H1 (cell line): ENCODE measurements around the gene MAP2K5. TPM values are rescaled to one million over a fixed set of nuclear protein-coding genes. Genes with fewer than 3 reads are reported as not detected.
"Not testable (repeated sequence)": the region's sequence is repeated elsewhere in the genome, so short reads cannot be mapped to it uniquely, and the experiment has no call there.

Source experiments
- CTCF ChIA-PET: fragments of 300-600 bp; sonication (Branson Sonifier 250); formaldehyde crosslinking; loops from one replicate; lab custom pipeline; 2021; ENCODE audit not compliant: partially characterized antibody; lab: Charles Lee
- POLR2A ChIA-PET: fragments of 300-600 bp; sonication (Branson Sonifier 250); formaldehyde crosslinking; loops from one replicate; lab custom pipeline; 2021; ENCODE audit warnings: inconsistent platforms; ENCODE audit not compliant: partially characterized antibody; lab: Charles Lee
- DNase-seq, 2 experiments: peaks; one replicate each; pipeline versions ENCODE4 v3.0.0 to v3.0.0-alpha.2; 2010 to 2022; ENCODE audit warnings: low spot score in 2 of 2, low read depth in 1 of 2, mixed read lengths in 1 of 2
- FAIRE-seq: peaks from 2 replicates; lab custom pipeline; 2011; peaks lifted over from hg19 to GRCh38; lab: Jason Lieb, UNC
- H2AFZ ChIP-seq: 2 replicates; pipeline ENCODE4 v1.8.1; 2012; ENCODE audit warnings: low read length, inconsistent platforms
- H2AK5ac ChIP-seq: 2 replicates; pipeline ENCODE4 v1.6.1; 2013; ENCODE audit warnings: low read depth, low read length
- H2BK120ac ChIP-seq: replicated peaks from 2 replicates; pipeline ENCODE3; 2013; ENCODE audit warnings: low read depth, low read length, inconsistent platforms
- H2BK12ac ChIP-seq: 2 replicates; pipeline ENCODE4 v1.6.1; 2013; ENCODE audit warnings: low read depth, low read length
- H2BK15ac ChIP-seq: 2 replicates; pipeline ENCODE4 v1.6.1; 2013; ENCODE audit warnings: low read length
- H2BK20ac ChIP-seq: 2 replicates; pipeline ENCODE4 v1.6.1; 2013; ENCODE audit warnings: low read length
- H2BK5ac ChIP-seq: 2 replicates; pipeline ENCODE4 v1.6.1; 2013; ENCODE audit warnings: low read depth, low read length
- H3K14ac ChIP-seq: 2 replicates; pipeline ENCODE4 v1.6.1; 2013; ENCODE audit warnings: inconsistent platforms; ENCODE audit not compliant: insufficient read length
- H3K18ac ChIP-seq: 2 replicates; pipeline ENCODE4 v1.6.1; 2013; ENCODE audit warnings: low read length; ENCODE audit errors: extremely low read depth
- H3K23ac ChIP-seq: 2 replicates; pipeline ENCODE4 v1.6.1; 2013; ENCODE audit warnings: inconsistent platforms; ENCODE audit not compliant: insufficient read length
- H3K23me2 ChIP-seq: 2 replicates; pipeline ENCODE4 v1.6.1; 2013; ENCODE audit warnings: low read depth, low read length
- H3K27ac ChIP-seq: 2 replicates; pipeline ENCODE4 v1.6.1; 2011; ENCODE audit warnings: low read depth, low read length, inconsistent platforms
- H3K27me3 ChIP-seq, 4 experiments: replicated peaks in 1 of 4; 1 replicate in 1 of 4; 2 replicates in 3 of 4; pipeline versions ENCODE4 v1.6.1 to v1.8.1; 2011 to 2013; ENCODE audit warnings: low read length in 3 of 4, mild to moderate bottlenecking in 3 of 4, inconsistent platforms in 2 of 4, mixed read lengths in 2 of 4, moderate library complexity in 1 of 4; ENCODE audit not compliant: control insufficient read depth in 3 of 4, insufficient read depth in 3 of 4; ENCODE audit errors: extremely low read depth in 1 of 4
- H3K36me3 ChIP-seq, 4 experiments: 2 replicates each; pipeline versions ENCODE4 v1.6.1 to v1.8.1; 2011 to 2013; ENCODE audit warnings: mild to moderate bottlenecking in 4 of 4, low read length in 3 of 4, moderate library complexity in 2 of 4, control low read depth in 1 of 4, inconsistent platforms in 1 of 4; ENCODE audit not compliant: insufficient read depth in 4 of 4, control insufficient read depth in 2 of 4
- H3K4ac ChIP-seq: replicated peaks from 2 replicates; pipeline ENCODE3; 2013; ENCODE audit warnings: low read length, low read depth, mixed read lengths, inconsistent platforms; ENCODE audit not compliant: insufficient read length
- H3K4me1 ChIP-seq, 4 experiments: replicated peaks in 1 of 4; 1 replicate in 1 of 4; 2 replicates in 3 of 4; pipeline versions ENCODE4 v1.6.1 to v1.8.1; 2011 to 2013; ENCODE audit warnings: low read length in 3 of 4, inconsistent platforms in 2 of 4, mixed read lengths in 1 of 4; ENCODE audit not compliant: insufficient read depth in 4 of 4, control insufficient read depth in 3 of 4
- H3K4me2 ChIP-seq, 2 experiments: 2 replicates each; pipeline versions ENCODE4 v1.6.1 to v1.8.1; 2011 to 2013; ENCODE audit warnings: low read depth in 2 of 2, low read length in 2 of 2, control low read depth in 1 of 2, inconsistent platforms in 1 of 2, mild to moderate bottlenecking in 1 of 2; ENCODE audit not compliant: insufficient read depth in 1 of 2
- H3K4me3 ChIP-seq, 4 experiments: fragments of 200-600, 300-600 bp in 1 of 4; sonication (generic), shearing (Covaris generic), sonication (Bioruptor Twin) in 1 of 4; 2 replicates each; pipeline versions ENCODE4 v1.5.1 to v1.8.1; 2011 to 2016; ENCODE audit warnings: low read length in 4 of 4, low read depth in 3 of 4, control low read depth in 2 of 4, inconsistent platforms in 2 of 4, mild to moderate bottlenecking in 2 of 4, mixed read lengths in 1 of 4, moderate library complexity in 1 of 4; ENCODE audit not compliant: insufficient read depth in 2 of 4; ENCODE audit errors: extremely low read depth in 1 of 4
- H3K56ac ChIP-seq: replicated peaks from 2 replicates; pipeline ENCODE3; 2013; ENCODE audit warnings: low read depth, mild to moderate bottlenecking, mixed read lengths, low read length, inconsistent platforms; ENCODE audit not compliant: insufficient read length
- H3K79me1 ChIP-seq: 2 replicates; pipeline ENCODE4 v1.6.1; 2013; ENCODE audit warnings: low read depth, low read length, control low read depth
- H3K79me2 ChIP-seq, 2 experiments: 2 replicates each; pipeline versions ENCODE4 v1.6.1 to v1.8.1; 2012 to 2013; ENCODE audit warnings: low read length in 2 of 2, mild to moderate bottlenecking in 2 of 2, inconsistent platforms in 1 of 2; ENCODE audit not compliant: insufficient read depth in 2 of 2, control insufficient read depth in 1 of 2
- H3K9ac ChIP-seq, 4 experiments: replicated peaks in 1 of 4; 1 replicate in 1 of 4; 2 replicates in 3 of 4; pipeline versions ENCODE4 v1.6.1 to v1.8.1; 2011 to 2013; ENCODE audit warnings: low read depth in 3 of 4, low read length in 3 of 4, control low read depth in 2 of 4, mild to moderate bottlenecking in 2 of 4, moderate library complexity in 2 of 4, inconsistent platforms in 1 of 4; ENCODE audit errors: extremely low read depth in 1 of 4
- H3K9me3 ChIP-seq, 2 experiments: 2 replicates each; pipeline versions ENCODE4 v1.6.1 to v1.8.1; 2012 to 2013; ENCODE audit warnings: mild to moderate bottlenecking in 2 of 2, moderate library complexity in 2 of 2, control low read depth in 1 of 2, inconsistent platforms in 1 of 2, low read depth in 1 of 2, low read length in 1 of 2, mixed read lengths in 1 of 2; ENCODE audit not compliant: insufficient read depth in 2 of 2
- H4K20me1 ChIP-seq, 2 experiments: replicated peaks in 1 of 2; 2 replicates each; pipeline versions ENCODE3 to v1.8.1; 2011 to 2013; ENCODE audit warnings: inconsistent platforms in 2 of 2, low read length in 2 of 2, mild to moderate bottlenecking in 1 of 2; ENCODE audit not compliant: insufficient read depth in 2 of 2, control insufficient read depth in 1 of 2
- H4K5ac ChIP-seq: 2 replicates; pipeline ENCODE4 v1.6.1; 2013; ENCODE audit warnings: low read length, low read depth, mixed read lengths, inconsistent platforms; ENCODE audit not compliant: insufficient read length
- H4K8ac ChIP-seq: 2 replicates; pipeline ENCODE4 v1.8.0; 2013; ENCODE audit warnings: mild to moderate bottlenecking, moderate library complexity, low read length, inconsistent platforms; ENCODE audit not compliant: insufficient read depth; ENCODE audit errors: extremely low read depth
- H4K91ac ChIP-seq: replicated peaks from 2 replicates; pipeline ENCODE3; 2013; ENCODE audit warnings: low read length, mixed read lengths, inconsistent platforms; ENCODE audit not compliant: insufficient read length
- WGBS, 2 experiments: shearing (Covaris generic) in 1 of 2; methylation state at CpG; one replicate each; pipeline versions ENCODE4 v1.1.6 to v1.1.7; 2013 to 2015; ENCODE audit warnings: low lambda C conversion rate in 2 of 2, mixed read lengths in 2 of 2, inconsistent platforms in 1 of 2, low coverage in 1 of 2, missing lambda C conversion rate in 1 of 2; ENCODE audit not compliant: insufficient replicate concordance in 2 of 2, insufficient coverage in 1 of 2, insufficient read length in 1 of 2; ENCODE audit errors: extremely low coverage in 1 of 2, missing lambda C conversion rate in 1 of 2; 5-methylcytosine and 5-hydroxymethylcytosine counted together
- polyA plus RNA-seq, 7 experiments: library from polyadenylated mRNA; depleted of rRNA in 3 of 7; stranded (reverse) in 5 of 7; unstranded in 2 of 7; fragments of >200 nt in 5 of 7; fragments of 200-250 nt in 2 of 7; gene quantifications; 1 replicate in 5 of 7; 2 replicates in 1 of 7; 4 replicates in 1 of 7; pipeline versions ENCODE4 v1.2.1 to v1.2.3, GENCODE V29; 2011 to 2013; ENCODE audit warnings: missing spikeins in 2 of 7, mixed read lengths in 2 of 7
- total RNA-seq: library from RNA; stranded (reverse); fragmentation: NEBNext Ultra II Directional; extraction: Animal tissue kit (Norgen Biotek cat#: 25700); gene quantifications from 2 replicates; pipeline ENCODE4 v1.2.1, GENCODE V29; 2021

Gene MAP2K5
- total and polyA plus RNA-seq, 2 of the 8 experiments (the other 6 are each of a cell fraction or from before 2014, with no cell fraction given), result 4.4 to 15.8 TPM

DNA sequence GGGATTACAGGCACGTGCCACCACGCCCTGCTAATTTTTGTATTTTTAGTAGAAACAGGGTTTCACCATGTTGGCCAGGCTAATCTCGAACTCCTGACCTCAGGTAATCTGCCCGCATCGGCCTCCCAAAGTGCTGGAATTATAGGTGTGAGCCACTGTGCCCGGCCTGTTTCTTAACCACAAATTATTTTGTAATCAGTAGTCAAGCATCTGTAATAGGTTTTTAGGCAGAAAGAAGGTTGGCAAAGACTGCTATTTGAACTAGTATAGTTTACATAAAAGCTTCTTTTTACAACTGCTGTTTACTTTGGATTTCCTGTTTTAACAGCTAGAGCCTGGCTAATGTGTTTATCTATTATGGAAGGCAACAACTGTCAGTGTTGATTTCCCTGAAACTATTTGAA is 72.6 kb downstream of the MAP2K5 start:
- H2BK5ac ChIP-seq, H2BK120ac ChIP-seq, H2BK20ac ChIP-seq, H3K23ac ChIP-seq, H3K4ac ChIP-seq, H3K56ac ChIP-seq, H2BK15ac ChIP-seq, H3K18ac ChIP-seq, H4K8ac ChIP-seq, H4K91ac ChIP-seq, H3K23me2 ChIP-seq, H3K4me1 ChIP-seq, H3K27ac ChIP-seq, H2AFZ ChIP-seq, DNase-seq, H3K9me3 ChIP-seq, H3K79me1 ChIP-seq, H3K27me3 ChIP-seq, H4K5ac ChIP-seq, H3K4me3 ChIP-seq, H2BK12ac ChIP-seq, H3K79me2 ChIP-seq, FAIRE-seq, H3K9ac ChIP-seq, H2AK5ac ChIP-seq, H3K4me2 ChIP-seq, H3K36me3 ChIP-seq, H3K14ac ChIP-seq, H4K20me1 ChIP-seq: not testable (repeated sequence)
- ChIA-PET CTCF (interaction anchor here (0.6 to 1.3 kb wide), 3 partner anchors 15 to 1494 kb away, joined by 3 to 4 read pairs (median 3); no protein-coding TSS in a partner anchor), POLR2A (interaction anchor here (1.2 kb wide), 1 partner anchor 12 kb away, joined by 3 read pairs; no protein-coding TSS in a partner anchor)
- WGBS, 2 experiments, result 89% methylated on average over 6 of the region's 6 CpGs; no CpG with 5 or more reads in 1 of the 2 experiments
